Suprapubic skin (tissue), 4 donors: ENCODE measurements around the gene RASSF10.

Experiments
- POLR2A ChIP-seq, 2 donors: fragments of 450-650 bp; IDR thresholded peaks; one replicate each; pipeline ENCODE4 v1.6.1; 2017; ENCODE audit warnings: antibody characterized with exemption in 2 of 2, mild to moderate bottlenecking in 2 of 2, moderate library complexity in 2 of 2
- POLR2AphosphoS5 ChIP-seq, 3 donors: sonication (generic); formaldehyde crosslinking; IDR thresholded peaks; one replicate each; pipeline ENCODE4 v1.6.1; 2017; ENCODE audit warnings: antibody characterized with exemption in 3 of 3

- TF ChIP-seq POLR2AphosphoS5 (IDR thresholded peaks at IDR 0.05) (no peak), POLR2A (IDR thresholded peaks at IDR 0.05) (no peak)
These were observed 3.0 kb downstream of the RASSF10 start for GRCh38 chr11:13012056-13012661.
